H1 (cell line): ENCODE measurements around the gene PTPMT1. TPM values are rescaled to one million over a fixed set of nuclear protein-coding genes. Genes with fewer than 3 reads are reported as not detected.

Source experiments
- CTCF ChIA-PET: fragments of 300-600 bp; sonication (Branson Sonifier 250); formaldehyde crosslinking; loops from one replicate; lab custom pipeline; 2021; ENCODE audit not compliant: partially characterized antibody; lab: Charles Lee
- POLR2A ChIA-PET: fragments of 300-600 bp; sonication (Branson Sonifier 250); formaldehyde crosslinking; loops from one replicate; lab custom pipeline; 2021; ENCODE audit warnings: inconsistent platforms; ENCODE audit not compliant: partially characterized antibody; lab: Charles Lee
- DNase-seq, 2 experiments: peaks; one replicate each; pipeline versions ENCODE4 v3.0.0 to v3.0.0-alpha.2; 2010 to 2022; ENCODE audit warnings: low spot score in 2 of 2, low read depth in 1 of 2, mixed read lengths in 1 of 2
- FAIRE-seq: peaks from 2 replicates; lab custom pipeline; 2011; peaks lifted over from hg19 to GRCh38; lab: Jason Lieb, UNC
- H2AFZ ChIP-seq: 2 replicates; pipeline ENCODE4 v1.8.1; 2012; ENCODE audit warnings: low read length, inconsistent platforms
- H2AK5ac ChIP-seq: 2 replicates; pipeline ENCODE4 v1.6.1; 2013; ENCODE audit warnings: low read depth, low read length
- H2BK120ac ChIP-seq: replicated peaks from 2 replicates; pipeline ENCODE3; 2013; ENCODE audit warnings: low read depth, low read length, inconsistent platforms
- H2BK12ac ChIP-seq: 2 replicates; pipeline ENCODE4 v1.6.1; 2013; ENCODE audit warnings: low read depth, low read length
- H2BK15ac ChIP-seq: 2 replicates; pipeline ENCODE4 v1.6.1; 2013; ENCODE audit warnings: low read length
- H2BK20ac ChIP-seq: 2 replicates; pipeline ENCODE4 v1.6.1; 2013; ENCODE audit warnings: low read length
- H2BK5ac ChIP-seq: 2 replicates; pipeline ENCODE4 v1.6.1; 2013; ENCODE audit warnings: low read depth, low read length
- H3K14ac ChIP-seq: 2 replicates; pipeline ENCODE4 v1.6.1; 2013; ENCODE audit warnings: inconsistent platforms; ENCODE audit not compliant: insufficient read length
- H3K18ac ChIP-seq: 2 replicates; pipeline ENCODE4 v1.6.1; 2013; ENCODE audit warnings: low read length; ENCODE audit errors: extremely low read depth
- H3K23ac ChIP-seq: 2 replicates; pipeline ENCODE4 v1.6.1; 2013; ENCODE audit warnings: inconsistent platforms; ENCODE audit not compliant: insufficient read length
- H3K23me2 ChIP-seq: 2 replicates; pipeline ENCODE4 v1.6.1; 2013; ENCODE audit warnings: low read depth, low read length
- H3K27ac ChIP-seq: 2 replicates; pipeline ENCODE4 v1.6.1; 2011; ENCODE audit warnings: low read depth, low read length, inconsistent platforms
- H3K27me3 ChIP-seq, 4 experiments: replicated peaks in 1 of 4; 1 replicate in 1 of 4; 2 replicates in 3 of 4; pipeline versions ENCODE4 v1.6.1 to v1.8.1; 2011 to 2013; ENCODE audit warnings: low read length in 3 of 4, mild to moderate bottlenecking in 3 of 4, inconsistent platforms in 2 of 4, mixed read lengths in 2 of 4, moderate library complexity in 1 of 4; ENCODE audit not compliant: control insufficient read depth in 3 of 4, insufficient read depth in 3 of 4; ENCODE audit errors: extremely low read depth in 1 of 4
- H3K36me3 ChIP-seq, 4 experiments: 2 replicates each; pipeline versions ENCODE4 v1.6.1 to v1.8.1; 2011 to 2013; ENCODE audit warnings: mild to moderate bottlenecking in 4 of 4, low read length in 3 of 4, moderate library complexity in 2 of 4, control low read depth in 1 of 4, inconsistent platforms in 1 of 4; ENCODE audit not compliant: insufficient read depth in 4 of 4, control insufficient read depth in 2 of 4
- H3K4ac ChIP-seq: replicated peaks from 2 replicates; pipeline ENCODE3; 2013; ENCODE audit warnings: low read length, low read depth, mixed read lengths, inconsistent platforms; ENCODE audit not compliant: insufficient read length
- H3K4me1 ChIP-seq, 4 experiments: replicated peaks in 1 of 4; 1 replicate in 1 of 4; 2 replicates in 3 of 4; pipeline versions ENCODE4 v1.6.1 to v1.8.1; 2011 to 2013; ENCODE audit warnings: low read length in 3 of 4, inconsistent platforms in 2 of 4, mixed read lengths in 1 of 4; ENCODE audit not compliant: insufficient read depth in 4 of 4, control insufficient read depth in 3 of 4
- H3K4me2 ChIP-seq, 2 experiments: 2 replicates each; pipeline versions ENCODE4 v1.6.1 to v1.8.1; 2011 to 2013; ENCODE audit warnings: low read depth in 2 of 2, low read length in 2 of 2, control low read depth in 1 of 2, inconsistent platforms in 1 of 2, mild to moderate bottlenecking in 1 of 2; ENCODE audit not compliant: insufficient read depth in 1 of 2
- H3K4me3 ChIP-seq, 4 experiments: fragments of 200-600, 300-600 bp in 1 of 4; sonication (generic), shearing (Covaris generic), sonication (Bioruptor Twin) in 1 of 4; 2 replicates each; pipeline versions ENCODE4 v1.5.1 to v1.8.1; 2011 to 2016; ENCODE audit warnings: low read length in 4 of 4, low read depth in 3 of 4, control low read depth in 2 of 4, inconsistent platforms in 2 of 4, mild to moderate bottlenecking in 2 of 4, mixed read lengths in 1 of 4, moderate library complexity in 1 of 4; ENCODE audit not compliant: insufficient read depth in 2 of 4; ENCODE audit errors: extremely low read depth in 1 of 4
- H3K56ac ChIP-seq: replicated peaks from 2 replicates; pipeline ENCODE3; 2013; ENCODE audit warnings: low read depth, mild to moderate bottlenecking, mixed read lengths, low read length, inconsistent platforms; ENCODE audit not compliant: insufficient read length
- H3K79me1 ChIP-seq: 2 replicates; pipeline ENCODE4 v1.6.1; 2013; ENCODE audit warnings: low read depth, low read length, control low read depth
- H3K79me2 ChIP-seq, 2 experiments: 2 replicates each; pipeline versions ENCODE4 v1.6.1 to v1.8.1; 2012 to 2013; ENCODE audit warnings: low read length in 2 of 2, mild to moderate bottlenecking in 2 of 2, inconsistent platforms in 1 of 2; ENCODE audit not compliant: insufficient read depth in 2 of 2, control insufficient read depth in 1 of 2
- H3K9ac ChIP-seq, 4 experiments: replicated peaks in 1 of 4; 1 replicate in 1 of 4; 2 replicates in 3 of 4; pipeline versions ENCODE4 v1.6.1 to v1.8.1; 2011 to 2013; ENCODE audit warnings: low read depth in 3 of 4, low read length in 3 of 4, control low read depth in 2 of 4, mild to moderate bottlenecking in 2 of 4, moderate library complexity in 2 of 4, inconsistent platforms in 1 of 4; ENCODE audit errors: extremely low read depth in 1 of 4
- H3K9me3 ChIP-seq, 2 experiments: 2 replicates each; pipeline versions ENCODE4 v1.6.1 to v1.8.1; 2012 to 2013; ENCODE audit warnings: mild to moderate bottlenecking in 2 of 2, moderate library complexity in 2 of 2, control low read depth in 1 of 2, inconsistent platforms in 1 of 2, low read depth in 1 of 2, low read length in 1 of 2, mixed read lengths in 1 of 2; ENCODE audit not compliant: insufficient read depth in 2 of 2
- H4K20me1 ChIP-seq, 2 experiments: replicated peaks in 1 of 2; 2 replicates each; pipeline versions ENCODE3 to v1.8.1; 2011 to 2013; ENCODE audit warnings: inconsistent platforms in 2 of 2, low read length in 2 of 2, mild to moderate bottlenecking in 1 of 2; ENCODE audit not compliant: insufficient read depth in 2 of 2, control insufficient read depth in 1 of 2
- H4K5ac ChIP-seq: 2 replicates; pipeline ENCODE4 v1.6.1; 2013; ENCODE audit warnings: low read length, low read depth, mixed read lengths, inconsistent platforms; ENCODE audit not compliant: insufficient read length
- H4K8ac ChIP-seq: 2 replicates; pipeline ENCODE4 v1.8.0; 2013; ENCODE audit warnings: mild to moderate bottlenecking, moderate library complexity, low read length, inconsistent platforms; ENCODE audit not compliant: insufficient read depth; ENCODE audit errors: extremely low read depth
- H4K91ac ChIP-seq: replicated peaks from 2 replicates; pipeline ENCODE3; 2013; ENCODE audit warnings: low read length, mixed read lengths, inconsistent platforms; ENCODE audit not compliant: insufficient read length
- BCL11A ChIP-seq, 2 experiments: IDR thresholded peaks; one replicate each; pipeline ENCODE4 v1.6.1; 2011; ENCODE audit warnings: low read depth in 2 of 2, low read length in 2 of 2, mild to moderate bottlenecking in 2 of 2
- CHD2 ChIP-seq: IDR thresholded peaks from 2 replicates; pipeline ENCODE4 v1.6.1; 2012; ENCODE audit warnings: low read length, improper control_type of control experiment
- CTBP2 ChIP-seq: IDR thresholded peaks from 2 replicates; pipeline ENCODE4 v1.7.0; 2011; ENCODE audit warnings: borderline replicate concordance, mild to moderate bottlenecking, moderate library complexity, mixed read lengths, low read length; ENCODE audit not compliant: insufficient read depth, insufficient read length
- NANOG ChIP-seq: IDR thresholded peaks from 2 replicates; pipeline ENCODE4 v1.6.1; 2011; ENCODE audit warnings: low read length, low read depth, mild to moderate bottlenecking, inconsistent platforms; ENCODE audit not compliant: insufficient read depth, poor library complexity, severe bottlenecking
- POLR2A ChIP-seq, 2 experiments: IDR thresholded peaks; 1 replicate in 1 of 2; 2 replicates in 1 of 2; pipeline ENCODE4 v1.6.1; 2011; ENCODE audit warnings: low read depth in 2 of 2, low read length in 2 of 2, mild to moderate bottlenecking in 2 of 2; ENCODE audit errors: control extremely low read depth in 1 of 2
- POLR2AphosphoS5 ChIP-seq: IDR thresholded peaks from 2 replicates; pipeline ENCODE4 v1.6.1; 2011; ENCODE audit warnings: low read depth, low read length
- POU5F1 ChIP-seq: IDR thresholded peaks from 2 replicates; pipeline ENCODE4 v1.6.1; 2011; ENCODE audit warnings: low read depth, mild to moderate bottlenecking, low read length, moderate library complexity
- SAP30 ChIP-seq: fragments of 300-600 bp; sonication (generic); IDR thresholded peaks from 2 replicates; pipeline ENCODE4 v1.7.1; 2012; ENCODE audit warnings: low read length, moderate library complexity, mild to moderate bottlenecking, inconsistent platforms; ENCODE audit not compliant: insufficient read depth, insufficient replicate concordance
- SIX5 ChIP-seq: IDR thresholded peaks from 2 replicates; pipeline ENCODE4 v1.6.1; 2011; ENCODE audit warnings: mild to moderate bottlenecking, low read depth, low read length
- SRF ChIP-seq: IDR thresholded peaks from 2 replicates; pipeline ENCODE4 v1.6.1; 2011; ENCODE audit warnings: mild to moderate bottlenecking, low read depth, low read length, moderate library complexity
- TAF1 ChIP-seq: IDR thresholded peaks from 2 replicates; pipeline ENCODE4 v1.6.1; 2011; ENCODE audit warnings: mild to moderate bottlenecking, low read depth, low read length
- WGBS, 2 experiments: shearing (Covaris generic) in 1 of 2; methylation state at CpG; one replicate each; pipeline versions ENCODE4 v1.1.6 to v1.1.7; 2013 to 2015; ENCODE audit warnings: low lambda C conversion rate in 2 of 2, mixed read lengths in 2 of 2, inconsistent platforms in 1 of 2, low coverage in 1 of 2, missing lambda C conversion rate in 1 of 2; ENCODE audit not compliant: insufficient replicate concordance in 2 of 2, insufficient coverage in 1 of 2, insufficient read length in 1 of 2; ENCODE audit errors: extremely low coverage in 1 of 2, missing lambda C conversion rate in 1 of 2; 5-methylcytosine and 5-hydroxymethylcytosine counted together
- polyA plus RNA-seq, 7 experiments: library from polyadenylated mRNA; depleted of rRNA in 3 of 7; stranded (reverse) in 5 of 7; unstranded in 2 of 7; fragments of >200 nt in 5 of 7; fragments of 200-250 nt in 2 of 7; gene quantifications; 1 replicate in 5 of 7; 2 replicates in 1 of 7; 4 replicates in 1 of 7; pipeline versions ENCODE4 v1.2.1 to v1.2.3, GENCODE V29; 2011 to 2013; ENCODE audit warnings: missing spikeins in 2 of 7, mixed read lengths in 2 of 7
- total RNA-seq: library from RNA; stranded (reverse); fragmentation: NEBNext Ultra II Directional; extraction: Animal tissue kit (Norgen Biotek cat#: 25700); gene quantifications from 2 replicates; pipeline ENCODE4 v1.2.1, GENCODE V29; 2021
- TF ChIP-seq, protein P1 (sequence below): IDR thresholded peaks from 2 replicates; pipeline ENCODE4 v1.6.1; 2012; ENCODE audit warnings: inconsistent platforms
- TF ChIP-seq, protein P2 (sequence below): IDR thresholded peaks from 2 replicates; pipeline ENCODE4 v1.6.1; 2011; ENCODE audit warnings: low read depth, mild to moderate bottlenecking, low read length; ENCODE audit not compliant: insufficient read depth

The PTPMT1 gene
- total and polyA plus RNA-seq, 2 of the 8 experiments (the other 6 are each of a cell fraction or from before 2014, with no cell fraction given) = 44.8 to 105 TPM

DNA sequence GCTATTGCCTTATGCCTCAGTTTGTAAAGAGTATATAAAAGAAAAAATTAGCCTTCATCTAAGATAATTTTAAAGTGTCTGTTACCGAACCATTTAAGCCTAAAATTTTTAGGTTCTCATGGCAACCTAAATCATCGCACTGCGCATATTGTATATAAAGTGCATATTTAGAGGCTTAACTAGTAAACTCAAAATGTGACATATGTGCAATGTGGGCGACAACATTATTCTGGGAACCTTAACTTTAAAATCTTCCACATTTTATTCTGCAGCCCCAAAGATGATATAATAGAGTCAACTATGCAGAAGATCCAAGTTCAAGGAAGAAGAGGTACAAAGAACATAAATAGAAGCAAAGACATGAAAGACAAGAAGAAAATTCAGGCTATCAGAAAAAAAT is 35.4 kb upstream of the PTPMT1 start:
- Histone ChIP-seq H3K4me1 (peaks cover 0 to 8% (median 1%) of the 10 kb centered on the region in 4 experiments; a peak in 3 of 7 replicates), H3K9ac (no peak overlapping the region), H3K23me2 (no peaks in the 10 kb centered on the region), H2BK5ac (no peak overlapping the region), H2BK20ac (no peak overlapping the region), H4K8ac (no peak overlapping the region), H3K56ac (no peak overlapping the region), H3K9me3 (no peaks in the 10 kb centered on the region), H3K4me2 (no peak overlapping the region), H3K4ac (no peak overlapping the region), H3K79me2 (peaks cover 20 to 100% of the 10 kb centered on the region in 2 experiments), H3K18ac (no peak overlapping the region), H2BK15ac (no peak overlapping the region), H3K27me3 (no peaks in the 10 kb centered on the region), H3K36me3 (peaks cover 0 to 7% (median 0%) of the 10 kb centered on the region in 4 experiments; a peak in 1 of 8 replicates), H2AFZ (no peak overlapping the region), H4K91ac (no peak overlapping the region), H3K23ac (no peak overlapping the region), H2BK12ac (no peak overlapping the region), H3K4me3 (no peak overlapping the region), H3K79me1 (peaks cover 5% of the 10 kb centered on the region; the same call in 1 of the 2 replicates), H4K5ac (no peak overlapping the region), H3K14ac (no peak overlapping the region), H2BK120ac (no peak overlapping the region), H2AK5ac (no peak overlapping the region), H4K20me1 (peaks cover 29 to 30% of the 10 kb centered on the region in 2 experiments), H3K27ac (no peak overlapping the region)
- FAIRE-seq = no peak
- ChIA-PET POLR2A (interaction anchor here (0.7 to 1.3 kb wide), 5 partner anchors 10 to 19 kb away, joined by 3 to 7 read pairs (median 4); no protein-coding TSS in a partner anchor), CTCF (no interaction called here)
- DNase-seq = no peak
- WGBS, 2 experiments = 94% methylated on average over 4 of the region's 4 CpGs; no CpG with 5 or more reads in 1 of the 2 experiments
- TF ChIP-seq, protein P1, sequence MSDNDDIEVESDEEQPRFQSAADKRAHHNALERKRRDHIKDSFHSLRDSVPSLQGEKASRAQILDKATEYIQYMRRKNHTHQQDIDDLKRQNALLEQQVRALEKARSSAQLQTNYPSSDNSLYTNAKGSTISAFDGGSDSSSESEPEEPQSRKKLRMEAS = no peak
- TF ChIP-seq CHD2 (no peak), SAP30 (no peak), NANOG (no peak), SRF (no peak), BCL11A (IDR thresholded peaks at IDR 0.05; ENCODE audit: low read depth in 2 of 2, low read length in 2 of 2) (no peak), POLR2AphosphoS5 (no peak), POLR2A (IDR thresholded peaks at IDR 0.05; ENCODE audit: control extremely low read depth in 1 of 2, low read depth in 2 of 2, low read length in 2 of 2) (no peak), TAF1 (no peak), SIX5 (no peak), POU5F1 (no peak), CTBP2 (no peak)
- TF ChIP-seq, protein P2, sequence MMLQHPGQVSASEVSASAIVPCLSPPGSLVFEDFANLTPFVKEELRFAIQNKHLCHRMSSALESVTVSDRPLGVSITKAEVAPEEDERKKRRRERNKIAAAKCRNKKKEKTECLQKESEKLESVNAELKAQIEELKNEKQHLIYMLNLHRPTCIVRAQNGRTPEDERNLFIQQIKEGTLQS = no peak
